Measurements from ENCODE around the gene RIMBP2.
"Not testable (repeated sequence)": the region's sequence is repeated elsewhere in the genome, so short reads cannot be mapped to it uniquely, and the experiment has no call there.

The RIMBP2 gene

GRCh38 chr12:130584475-130584874, 131.6 kb downstream of the RIMBP2 start:
- not testable (repeated sequence) for DNase-seq (ENCODE audit: low read depth); H3K4me1 ChIP-seq (ENCODE audit: control insufficient read depth, insufficient read depth, low read length); H3K9me3 ChIP-seq (ENCODE audit: control insufficient read depth, low read length); H3K27me3 ChIP-seq (replicated peaks; ENCODE audit: control insufficient read depth, insufficient read depth, low read length); H3K9ac ChIP-seq (ENCODE audit: low read length); H3K4me3 ChIP-seq (ENCODE audit: low read length); H3K36me3 ChIP-seq (ENCODE audit: control insufficient read depth, insufficient read depth, low read length, severe bottlenecking)

DNA sequence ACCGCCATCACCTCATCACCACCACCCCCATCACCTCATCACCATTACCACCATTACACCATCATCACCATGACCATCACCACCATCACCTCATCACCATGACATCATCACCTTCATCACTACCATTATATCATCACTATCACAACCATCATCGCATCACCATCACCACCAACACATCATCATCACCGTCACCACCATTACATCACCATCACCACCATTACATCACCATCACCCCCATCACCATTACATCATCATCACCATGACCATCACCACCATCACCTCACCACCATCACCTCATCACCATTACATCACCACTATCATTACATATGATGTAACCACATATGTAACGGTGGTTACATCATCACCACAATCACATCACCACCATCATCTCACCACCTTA, 132.3 kb downstream of the RIMBP2 start:
- Histone ChIP-seq H3K4me1 (ENCODE audit: control insufficient read depth, insufficient read depth, low read length) (no peaks in the 10 kb centered on the region), H3K9me3 (ENCODE audit: control insufficient read depth, low read length) (peaks cover 4% of the 10 kb centered on the region), H3K9ac (ENCODE audit: low read length) (no peak overlapping the region), H3K27me3 (replicated peaks; ENCODE audit: control insufficient read depth, insufficient read depth, low read length) (no peaks in the 10 kb centered on the region), H3K4me3 (ENCODE audit: low read length) (no peak overlapping the region), H3K36me3 (ENCODE audit: control insufficient read depth, insufficient read depth, low read length, severe bottlenecking) (no peaks in the 10 kb centered on the region)
- DNase-seq (ENCODE audit: low read depth), result no peak

- H3K9me3 ChIP-seq (ENCODE audit: control insufficient read depth, low read length), result peaks cover 4% of the 10 kb centered on the region
- H3K36me3 ChIP-seq (ENCODE audit: control insufficient read depth, insufficient read depth, low read length, severe bottlenecking), result no peaks in the 10 kb centered on the region
- no peaks in the 10 kb centered on the region for H3K4me1 ChIP-seq (ENCODE audit: control insufficient read depth, insufficient read depth, low read length)
- H3K27me3 ChIP-seq (replicated peaks; ENCODE audit: control insufficient read depth, insufficient read depth, low read length), result no peaks in the 10 kb centered on the region
- H3K4me3 ChIP-seq (ENCODE audit: low read length), result no peak overlapping the region
- DNase-seq (ENCODE audit: low read depth), result no peak
- no peak overlapping the region for H3K9ac ChIP-seq (ENCODE audit: low read length)
These were observed 132.8 kb downstream of the RIMBP2 start for GRCh38 chr12:130583317-130583716.

- Histone ChIP-seq H3K9ac (ENCODE audit: low read length) (no peak overlapping the region), H3K36me3 (ENCODE audit: control insufficient read depth, insufficient read depth, low read length, severe bottlenecking) (no peaks in the 10 kb centered on the region), H3K4me1 (ENCODE audit: control insufficient read depth, insufficient read depth, low read length) (no peaks in the 10 kb centered on the region), H3K4me3 (ENCODE audit: low read length) (no peak overlapping the region), H3K27me3 (replicated peaks; ENCODE audit: control insufficient read depth, insufficient read depth, low read length) (no peaks in the 10 kb centered on the region), H3K9me3 (ENCODE audit: control insufficient read depth, low read length) (no peaks in the 10 kb centered on the region)
- no peak for DNase-seq (ENCODE audit: low read depth)
These were observed 133.8 kb downstream of the RIMBP2 start for GRCh38 chr12:130582286-130582685.

GRCh38 chr12:130581782-130582181, 134.3 kb downstream of the RIMBP2 start:
- no peak for DNase-seq (ENCODE audit: low read depth)
- H3K9ac ChIP-seq (ENCODE audit: low read length), result no peak overlapping the region
- H3K9me3 ChIP-seq (ENCODE audit: control insufficient read depth, low read length), result no peaks in the 10 kb centered on the region

GRCh38 chr12:130579231-130579630, 136.9 kb downstream of the RIMBP2 start:
- H3K9ac ChIP-seq (ENCODE audit: low read length), result no peak overlapping the region
- no peaks in the 10 kb centered on the region for H3K4me1 ChIP-seq (ENCODE audit: control insufficient read depth, insufficient read depth, low read length)
- DNase-seq (ENCODE audit: low read depth), result no peak
- no peaks in the 10 kb centered on the region for H3K9me3 ChIP-seq (ENCODE audit: control insufficient read depth, low read length)
- no peaks in the 10 kb centered on the region for H3K27me3 ChIP-seq (replicated peaks; ENCODE audit: control insufficient read depth, insufficient read depth, low read length)
- no peaks in the 10 kb centered on the region for H3K36me3 ChIP-seq (ENCODE audit: control insufficient read depth, insufficient read depth, low read length, severe bottlenecking)
- no peak overlapping the region for H3K4me3 ChIP-seq (ENCODE audit: low read length)

More at GRCh38 chr12:130581782-130582181, 134.3 kb downstream of the RIMBP2 start:
- Histone ChIP-seq H3K27me3 (replicated peaks; ENCODE audit: control insufficient read depth, insufficient read depth, low read length) (no peaks in the 10 kb centered on the region), H3K36me3 (ENCODE audit: control insufficient read depth, insufficient read depth, low read length, severe bottlenecking) (no peaks in the 10 kb centered on the region), H3K4me3 (ENCODE audit: low read length) (no peak overlapping the region), H3K4me1 (ENCODE audit: control insufficient read depth, insufficient read depth, low read length) (no peaks in the 10 kb centered on the region)

DNA sequence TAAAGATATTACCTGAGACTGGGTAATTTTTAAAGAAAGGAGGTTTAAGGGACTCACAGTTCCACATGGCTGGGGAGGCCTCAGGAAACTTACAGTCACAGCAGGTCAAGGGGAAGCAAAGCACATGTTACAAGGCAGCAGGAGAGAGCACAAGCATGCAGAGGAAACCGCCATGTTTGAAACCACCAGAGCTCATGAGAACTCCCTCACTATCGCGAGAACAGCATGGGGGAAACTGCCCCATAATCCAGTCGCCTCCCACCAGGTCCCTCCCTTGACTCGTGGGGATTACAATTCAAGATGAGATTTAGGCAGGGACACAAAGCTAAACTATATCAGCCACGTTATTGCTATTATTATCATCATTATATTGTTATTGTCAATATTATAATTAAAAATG, 138.7 kb downstream of the RIMBP2 start:
- DNase-seq (ENCODE audit: low read depth), result no peak

GRCh38 chr12:130576371-130576816, 139.7 kb downstream of the RIMBP2 start:
- Histone ChIP-seq H3K4me1 (ENCODE audit: control insufficient read depth, insufficient read depth, low read length) (no peaks in the 10 kb centered on the region), H3K4me3 (ENCODE audit: low read length) (no peak overlapping the region), H3K9ac (ENCODE audit: low read length) (no peak overlapping the region), H3K36me3 (ENCODE audit: control insufficient read depth, insufficient read depth, low read length, severe bottlenecking) (no peaks in the 10 kb centered on the region), H3K9me3 (ENCODE audit: control insufficient read depth, low read length) (no peaks in the 10 kb centered on the region), H3K27me3 (replicated peaks; ENCODE audit: control insufficient read depth, insufficient read depth, low read length) (no peaks in the 10 kb centered on the region)
- no peak for DNase-seq (ENCODE audit: low read depth)

More for the DNA sequence above, 138.7 kb downstream of the RIMBP2 start:
- no peaks in the 10 kb centered on the region for H3K27me3 ChIP-seq (replicated peaks; ENCODE audit: control insufficient read depth, insufficient read depth, low read length)
- H3K4me3 ChIP-seq (ENCODE audit: low read length), result no peak overlapping the region
- no peak overlapping the region for H3K9ac ChIP-seq (ENCODE audit: low read length)
- no peaks in the 10 kb centered on the region for H3K36me3 ChIP-seq (ENCODE audit: control insufficient read depth, insufficient read depth, low read length, severe bottlenecking)
- no peaks in the 10 kb centered on the region for H3K4me1 ChIP-seq (ENCODE audit: control insufficient read depth, insufficient read depth, low read length)
- H3K9me3 ChIP-seq (ENCODE audit: control insufficient read depth, low read length), result no peaks in the 10 kb centered on the region

- DNase-seq (ENCODE audit: low read depth), result no peak
- no peaks in the 10 kb centered on the region for H3K36me3 ChIP-seq (ENCODE audit: control insufficient read depth, insufficient read depth, low read length, severe bottlenecking)
These were observed 141.7 kb downstream of the RIMBP2 start for GRCh38 chr12:130574402-130574801.

GRCh38 chr12:130573766-130574165, 142.3 kb downstream of the RIMBP2 start:
- Histone ChIP-seq H3K4me3 (ENCODE audit: low read length) (no peak overlapping the region), H3K36me3 (ENCODE audit: control insufficient read depth, insufficient read depth, low read length, severe bottlenecking) (no peaks in the 10 kb centered on the region), H3K9me3 (ENCODE audit: control insufficient read depth, low read length) (no peaks in the 10 kb centered on the region), H3K27me3 (replicated peaks; ENCODE audit: control insufficient read depth, insufficient read depth, low read length) (no peaks in the 10 kb centered on the region), H3K9ac (ENCODE audit: low read length) (no peak overlapping the region), H3K4me1 (ENCODE audit: control insufficient read depth, insufficient read depth, low read length) (no peaks in the 10 kb centered on the region)
- no peak for DNase-seq (ENCODE audit: low read depth)

More at GRCh38 chr12:130574402-130574801, 141.7 kb downstream of the RIMBP2 start:
- Histone ChIP-seq H3K9me3 (ENCODE audit: control insufficient read depth, low read length) (no peaks in the 10 kb centered on the region), H3K4me3 (ENCODE audit: low read length) (no peak overlapping the region), H3K27me3 (replicated peaks; ENCODE audit: control insufficient read depth, insufficient read depth, low read length) (no peaks in the 10 kb centered on the region), H3K9ac (ENCODE audit: low read length) (no peak overlapping the region), H3K4me1 (ENCODE audit: control insufficient read depth, insufficient read depth, low read length) (no peaks in the 10 kb centered on the region)

DNA sequence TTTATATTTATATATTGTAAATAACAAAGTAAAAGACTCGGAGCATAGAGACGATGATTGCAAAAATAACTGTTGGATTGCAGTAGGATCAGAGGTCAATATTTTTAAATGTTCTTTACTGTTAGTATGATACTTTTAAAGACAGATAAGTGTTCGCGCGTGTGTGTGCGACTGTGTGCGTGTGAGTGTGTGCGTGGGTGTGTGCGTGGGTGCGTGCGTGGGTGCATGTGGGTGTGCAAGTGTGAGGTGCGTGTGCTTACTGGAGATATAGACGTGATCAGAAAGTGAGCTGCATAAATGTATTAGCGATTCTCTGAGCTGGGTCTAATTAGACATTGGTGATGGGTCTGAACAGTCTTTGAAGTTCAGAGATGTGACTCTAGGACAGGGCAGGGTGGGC, 142.9 kb downstream of the RIMBP2 start:
- H3K27me3 ChIP-seq (replicated peaks; ENCODE audit: control insufficient read depth, insufficient read depth, low read length), result no peaks in the 10 kb centered on the region
- no peak overlapping the region for H3K9ac ChIP-seq (ENCODE audit: low read length)
- H3K36me3 ChIP-seq (ENCODE audit: control insufficient read depth, insufficient read depth, low read length, severe bottlenecking), result no peaks in the 10 kb centered on the region

DNA sequence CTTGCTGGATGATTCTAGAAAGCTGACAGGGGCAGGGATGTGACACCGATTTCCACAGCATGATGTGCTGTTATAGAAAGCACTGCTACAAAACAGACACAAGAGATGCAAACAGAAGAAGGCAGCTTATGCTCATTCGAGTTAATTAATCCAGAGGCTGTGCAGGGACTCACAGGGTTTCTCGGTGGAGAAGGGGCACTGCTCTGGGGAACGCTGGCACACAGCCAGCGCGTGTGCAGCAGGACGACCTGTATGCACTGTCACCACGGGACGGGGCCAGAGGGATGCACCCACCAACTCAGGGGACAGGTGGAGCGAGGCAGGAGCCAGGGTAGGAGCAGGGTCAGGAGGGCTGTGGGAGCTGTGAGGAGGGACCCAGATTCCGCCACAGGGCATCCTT, 143.5 kb downstream of the RIMBP2 start:
- DNase-seq (ENCODE audit: low read depth), result no peak
- Histone ChIP-seq H3K4me1 (ENCODE audit: control insufficient read depth, insufficient read depth, low read length) (no peaks in the 10 kb centered on the region), H3K27me3 (replicated peaks; ENCODE audit: control insufficient read depth, insufficient read depth, low read length) (no peaks in the 10 kb centered on the region), H3K9ac (ENCODE audit: low read length) (no peak overlapping the region), H3K4me3 (ENCODE audit: low read length) (no peak overlapping the region), H3K36me3 (ENCODE audit: control insufficient read depth, insufficient read depth, low read length, severe bottlenecking) (no peaks in the 10 kb centered on the region), H3K9me3 (ENCODE audit: control insufficient read depth, low read length) (no peaks in the 10 kb centered on the region)

More for the DNA sequence above, 142.9 kb downstream of the RIMBP2 start:
- Histone ChIP-seq H3K9me3 (ENCODE audit: control insufficient read depth, low read length) (no peaks in the 10 kb centered on the region), H3K4me1 (ENCODE audit: control insufficient read depth, insufficient read depth, low read length) (no peaks in the 10 kb centered on the region), H3K4me3 (ENCODE audit: low read length) (no peak overlapping the region)
- DNase-seq (ENCODE audit: low read depth), result no peak

Data from adipocyte (in vitro differentiated cells).